ENCODE data around the gene INPP5E.

Gene INPP5E

DNA sequence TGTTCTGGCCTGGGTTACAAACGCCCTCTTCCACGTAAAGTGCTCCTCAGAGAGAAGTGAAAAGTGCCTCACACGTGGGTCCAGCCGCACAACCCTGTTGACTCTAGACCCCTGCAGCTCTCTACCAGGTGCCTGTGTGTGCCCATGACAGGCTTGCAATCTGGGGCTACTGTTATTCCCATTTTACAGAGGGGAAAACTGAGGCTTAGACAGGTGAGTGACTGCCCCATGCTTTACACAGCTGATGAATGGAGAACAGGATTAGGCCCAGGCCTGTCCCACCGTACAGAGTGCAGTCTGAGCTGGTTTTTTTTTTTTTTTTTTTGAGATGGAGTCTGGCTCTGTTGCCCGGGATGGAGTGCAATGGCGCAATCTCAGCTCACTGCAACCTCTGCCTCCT, 6.2 kb upstream of the INPP5E start:
- no peak for DNase-seq

DNA sequence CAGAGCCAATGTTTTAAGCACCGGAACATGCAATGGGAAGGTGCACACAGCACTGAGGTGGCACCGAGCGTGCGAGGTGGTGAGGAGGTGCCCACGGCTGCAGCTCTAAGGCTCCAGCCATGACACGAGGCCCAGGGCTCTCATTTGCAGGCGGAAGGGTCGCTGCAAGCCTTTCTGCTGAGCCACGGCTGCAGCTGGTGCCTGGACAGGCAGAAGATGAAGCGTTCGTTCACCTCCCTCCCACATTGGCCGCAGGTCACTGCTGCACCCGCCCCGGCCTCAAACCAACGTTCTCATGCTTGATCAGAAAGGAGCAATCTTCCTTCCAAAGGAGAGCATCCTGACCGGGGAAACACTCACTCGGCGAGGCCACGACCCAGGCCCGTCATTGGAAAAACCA, 4.5 kb upstream of the INPP5E start:
- DNase-seq: no peak

GRCh38 chr9:136443687-136444086, 4.0 kb upstream of the INPP5E start:
- no peak for DNase-seq

GRCh38 chr9:136443087-136443486, 3.4 kb upstream of the INPP5E start:
- no peak for DNase-seq

DNA sequence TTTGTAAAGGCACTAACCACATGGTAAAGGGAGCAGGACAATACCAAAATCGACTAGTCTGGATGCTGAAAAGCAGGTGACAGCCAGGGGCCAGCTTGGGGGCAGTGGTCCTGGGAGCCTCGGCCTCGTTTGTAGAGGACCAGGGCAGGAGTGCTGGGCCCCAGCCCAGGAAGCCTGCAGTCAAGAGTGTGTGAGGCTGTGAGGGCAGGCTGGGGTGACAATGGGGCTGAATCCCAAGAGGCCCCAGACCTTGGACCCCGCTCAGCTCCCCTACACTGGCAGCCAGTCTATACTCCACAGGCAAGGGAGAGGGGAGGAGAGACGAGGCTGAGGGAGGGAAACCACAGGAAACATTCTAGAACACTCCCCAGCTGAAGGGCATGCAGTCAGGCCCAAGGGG, 2.6 kb upstream of the INPP5E start:
- no peak for DNase-seq

DNA sequence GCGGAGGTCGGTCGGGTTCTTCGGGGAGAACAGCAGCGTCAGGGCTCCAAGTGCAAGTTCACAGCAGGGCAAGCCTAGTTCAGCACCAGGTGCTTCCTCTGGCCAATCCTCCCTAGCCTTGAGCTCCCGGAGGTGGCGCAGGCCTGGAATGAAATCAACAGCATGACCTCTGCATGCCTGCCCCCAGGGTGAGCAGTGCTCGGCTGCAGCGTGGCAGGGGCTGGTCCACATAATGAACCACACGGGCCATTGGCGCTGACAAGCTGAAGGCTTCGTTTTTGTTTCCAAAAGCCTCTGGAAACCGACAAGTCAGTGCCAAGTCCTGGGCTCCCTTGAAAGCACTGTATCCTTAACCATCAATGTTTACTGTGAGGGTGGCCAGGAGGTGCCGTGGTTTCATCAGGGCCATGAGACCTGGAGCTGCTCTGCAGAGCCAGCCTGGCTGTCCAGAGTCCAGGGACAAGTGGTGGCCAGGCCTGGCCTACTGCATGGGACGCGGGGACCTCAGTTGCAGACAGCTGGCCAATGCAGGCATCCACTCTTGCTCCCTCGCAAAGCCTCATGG, 2.1 kb upstream of the INPP5E start:
- no peak for DNase-seq

GRCh38 chr9:136441191-136441680, 1.6 kb upstream of the INPP5E start:
- no peak for DNase-seq

- no peak for DNase-seq
Observed at GRCh38 chr9:136438548-136439480, 831 bp downstream of the INPP5E start.

DNA sequence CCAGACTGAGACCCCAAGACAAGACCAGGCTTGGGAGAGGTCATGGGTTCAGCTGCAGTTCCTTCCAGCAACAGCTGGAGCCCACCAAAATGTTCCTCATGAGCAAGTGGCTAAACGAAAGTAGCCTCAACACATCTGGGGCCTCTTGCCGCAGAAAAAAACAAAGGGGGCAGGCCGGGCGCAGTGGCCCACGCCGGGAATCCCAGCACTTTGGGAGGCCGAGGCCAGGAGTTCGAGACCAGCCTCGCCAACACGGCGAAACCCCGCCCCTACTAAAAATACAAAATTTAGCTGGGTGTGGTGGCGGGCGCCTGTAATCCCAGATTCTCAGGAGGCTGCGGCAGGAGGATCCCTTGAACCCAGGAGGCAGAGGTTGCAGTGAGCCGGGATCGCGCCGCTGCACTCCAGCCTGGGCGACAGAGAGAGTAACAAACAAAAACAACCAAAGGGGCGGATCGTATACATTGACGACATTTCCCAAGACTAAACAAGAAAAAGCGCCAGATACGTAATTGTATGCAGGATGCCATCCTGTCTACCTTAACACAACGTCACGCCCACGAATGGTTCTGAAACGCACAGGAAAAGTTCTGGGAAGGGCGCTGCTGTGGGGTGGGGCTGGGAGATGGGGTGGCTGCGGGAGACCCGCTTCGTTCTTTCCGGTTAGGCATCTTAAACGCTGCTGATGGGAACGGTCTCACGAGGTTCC, 1.7 kb downstream of the INPP5E start:
- no peak for DNase-seq

- DNase-seq: no peak
Observed at GRCh38 chr9:136437430-136437829, 2.2 kb downstream of the INPP5E start.

DNA sequence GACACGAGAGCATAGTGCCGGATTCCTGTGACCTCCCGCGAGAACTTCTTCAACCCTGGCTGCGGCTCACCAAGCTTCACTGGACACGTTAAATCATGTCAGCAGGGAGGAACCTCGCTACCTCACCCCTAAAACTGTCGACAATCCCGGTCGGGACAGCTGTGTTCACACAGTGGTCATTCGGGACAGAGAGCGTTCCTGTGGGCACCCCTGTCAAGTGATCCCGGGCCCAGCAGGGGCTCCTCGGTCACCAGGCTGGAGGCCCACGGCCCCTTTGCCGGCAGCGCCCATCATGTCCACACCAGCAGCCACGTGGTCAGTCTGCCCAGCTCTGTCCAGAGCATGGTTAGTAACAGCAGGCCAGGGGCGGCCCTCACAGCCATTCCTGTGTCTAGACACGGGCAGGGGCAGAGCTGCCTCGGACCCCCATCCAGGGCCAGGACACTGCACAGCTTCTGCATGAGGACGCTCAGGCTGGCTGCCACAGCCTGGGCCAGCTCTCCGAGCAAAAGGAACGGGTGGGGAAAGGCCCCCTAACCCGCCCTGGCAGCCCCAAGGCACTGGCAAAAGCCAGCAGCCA, 3.5 kb downstream of the INPP5E start:
- no peak for DNase-seq

DNA sequence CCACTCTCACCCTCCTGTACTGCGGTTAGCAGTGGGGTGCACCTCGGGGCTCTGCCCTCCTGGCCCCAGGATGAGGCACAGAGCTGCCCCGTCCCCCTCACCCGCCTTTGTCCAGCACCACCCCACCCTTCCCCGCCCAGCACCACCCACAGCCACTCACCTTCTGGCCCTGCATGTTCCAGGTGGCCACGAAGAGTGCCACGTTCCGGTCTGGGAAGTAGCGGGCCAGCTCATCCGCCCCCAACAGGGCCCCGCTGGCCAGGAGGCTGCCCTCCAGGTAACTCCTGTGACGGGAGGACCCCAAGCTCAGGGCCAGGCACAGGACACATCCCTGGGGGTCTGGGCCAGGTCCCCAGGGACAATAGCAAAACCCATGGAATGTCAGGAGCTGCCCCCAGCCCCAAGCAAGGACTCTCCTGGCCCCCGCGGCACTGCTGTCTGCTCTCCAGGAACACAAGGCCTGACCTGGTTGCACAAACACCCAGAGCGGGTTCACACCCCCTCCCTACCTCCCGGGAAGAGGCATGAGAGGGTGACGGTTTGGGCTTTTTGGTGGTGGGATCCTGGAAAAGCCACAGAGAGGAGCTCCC, 5.0 kb downstream of the INPP5E start:
- no peak for DNase-seq

DNA sequence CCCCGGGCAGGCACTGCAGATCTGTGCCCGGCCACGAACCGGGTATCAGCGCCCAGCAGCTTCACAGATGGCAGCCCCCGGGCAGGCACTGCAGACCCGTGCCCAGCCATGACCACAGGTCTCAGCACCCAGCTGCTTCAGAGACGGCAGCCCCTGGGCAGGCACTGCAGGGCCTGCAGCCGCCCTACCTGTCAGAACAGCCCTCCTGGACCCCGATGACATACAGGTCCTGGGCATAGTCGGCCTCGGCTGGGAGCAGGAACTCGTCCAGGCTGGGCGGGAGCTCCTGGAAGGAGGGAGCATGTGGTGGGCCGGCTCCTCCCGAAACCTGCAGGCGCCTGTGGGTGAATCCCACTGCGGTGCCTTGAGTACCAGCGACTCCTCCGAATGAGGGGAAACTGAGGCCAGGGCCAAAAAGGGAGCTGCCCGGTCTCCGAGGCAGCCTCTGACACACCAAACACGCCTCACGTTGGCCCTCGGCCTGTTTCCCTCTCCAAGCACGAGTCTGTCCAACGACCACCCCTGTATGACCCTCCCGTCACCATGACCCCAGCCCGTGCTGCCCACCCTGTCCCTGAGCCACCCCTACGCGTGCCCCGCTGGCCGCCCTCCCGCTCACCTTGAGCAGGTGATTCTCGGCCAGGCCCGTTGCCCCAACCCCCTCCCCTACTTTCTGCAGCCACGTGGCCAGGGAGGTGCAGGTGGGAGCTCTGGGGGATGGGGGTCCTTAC, 5.6 kb downstream of the INPP5E start:
- no peak for DNase-seq

DNA sequence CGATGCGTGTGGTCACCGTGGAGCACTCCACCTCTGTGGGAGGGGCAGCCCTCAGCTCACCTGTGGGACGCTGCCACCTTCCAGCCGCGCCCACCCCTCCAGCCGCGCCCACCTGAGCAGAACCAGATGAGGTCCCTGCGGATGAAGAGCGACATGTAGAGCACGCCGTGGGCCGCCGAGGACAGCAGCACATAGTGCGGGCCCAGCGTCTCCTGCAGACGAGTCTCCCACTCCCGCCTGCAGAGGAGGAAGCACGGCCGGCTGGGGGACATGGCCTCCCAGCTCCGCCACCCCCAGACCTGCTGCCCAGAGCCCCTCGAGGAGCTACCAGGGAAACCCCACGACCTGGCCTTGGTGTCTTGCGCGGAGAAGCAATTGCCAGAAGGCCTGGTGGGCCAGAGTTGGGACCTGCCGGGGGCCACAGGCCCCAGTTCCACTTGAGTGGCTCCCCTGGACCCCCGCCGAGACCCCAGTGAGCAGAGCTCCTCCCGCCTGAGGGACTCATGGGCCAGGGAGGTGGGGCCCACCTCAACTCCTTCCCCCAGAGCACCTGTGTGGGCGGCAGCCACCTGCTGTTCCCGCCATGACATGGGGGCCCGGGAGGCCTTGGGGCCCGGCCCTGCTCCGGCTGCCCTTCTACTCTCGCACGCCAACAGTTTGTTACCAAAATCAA, 6.5 kb downstream of the INPP5E start:
- no peak for DNase-seq

DNA sequence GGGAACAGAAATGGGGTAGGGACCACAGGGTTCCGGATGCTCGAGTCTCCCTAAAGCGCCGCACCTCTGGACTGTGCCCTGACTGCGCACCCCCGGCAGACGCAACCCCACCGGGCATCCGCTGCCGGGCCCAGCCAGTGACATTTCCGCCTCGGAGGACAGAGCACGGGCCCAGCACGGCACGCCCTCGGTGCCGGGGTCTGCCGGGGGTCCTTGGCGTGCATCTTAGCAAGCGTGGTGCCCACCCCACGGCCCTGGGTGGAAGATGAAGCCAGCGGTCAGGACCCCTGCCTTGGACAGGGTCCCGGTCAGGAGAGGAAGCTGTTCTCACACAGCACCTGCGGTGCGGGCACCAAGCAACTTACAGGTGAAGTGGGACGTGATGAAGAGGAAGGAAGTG, 7.1 kb downstream of the INPP5E start:
- no peak for DNase-seq

GRCh38 chr9:136431782-136432350, 7.8 kb downstream of the INPP5E start:
- DNase-seq: no peak

- no peak for DNase-seq
Observed at GRCh38 chr9:136430588-136431234, 8.9 kb downstream of the INPP5E start.

DNA sequence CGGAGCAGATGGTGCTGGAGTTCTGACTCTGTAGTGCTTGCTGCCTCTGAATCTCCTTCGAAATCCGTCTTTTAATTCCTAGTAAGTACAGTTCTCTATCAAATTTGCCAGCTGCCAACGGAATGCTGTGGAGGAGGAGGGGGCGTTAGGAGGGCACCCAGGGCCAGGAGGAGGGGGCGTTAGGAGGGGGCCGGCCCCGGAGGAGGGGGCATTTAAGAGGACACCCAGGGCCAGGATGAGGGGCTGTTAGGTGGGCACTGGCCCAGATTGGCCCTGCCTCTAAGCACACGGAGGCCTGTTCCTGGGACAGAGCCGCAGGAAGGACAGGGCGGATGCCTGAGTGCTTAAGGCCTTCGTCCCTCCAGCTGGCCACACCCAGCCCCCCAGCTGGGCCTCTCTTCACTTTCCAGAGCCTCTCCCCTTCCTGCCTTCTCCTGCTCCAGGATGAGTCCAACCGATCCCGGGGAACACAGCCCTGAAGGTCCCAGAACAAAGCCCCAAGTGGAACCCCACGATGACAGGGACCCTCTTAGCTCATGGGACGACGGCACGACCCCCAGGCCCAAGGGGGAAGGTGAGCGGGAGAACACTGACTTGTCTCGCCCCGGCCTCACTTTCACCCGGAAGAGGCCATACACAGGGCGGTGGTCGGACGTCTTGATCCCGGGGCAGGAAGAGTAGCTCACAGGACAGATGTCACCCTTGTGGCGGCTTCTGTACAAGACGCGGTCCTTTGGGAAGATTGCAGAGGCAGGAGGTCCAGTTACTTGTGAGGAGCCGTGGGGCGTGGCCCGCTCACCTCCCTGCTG, 9.8 kb downstream of the INPP5E start:
- DNase-seq: no peak

GRCh38 chr9:136429075-136429628, 10.5 kb downstream of the INPP5E start:
- DNase-seq: no peak

- DNase-seq: no peak
Observed at GRCh38 chr9:136426787-136427186, 12.9 kb downstream of the INPP5E start.

Data from NCI-H526 treated with DMSO at 0.1 percent for 48 hours (cell line).